NCI-H1092 (cell line): ENCODE results near the gene DCAF8.

Experiments
- DNase-seq: peaks from one replicate; lab custom pipeline; 2025; lab: John Stamatoyannopoulos, UW

DCAF8 gene

DNA sequence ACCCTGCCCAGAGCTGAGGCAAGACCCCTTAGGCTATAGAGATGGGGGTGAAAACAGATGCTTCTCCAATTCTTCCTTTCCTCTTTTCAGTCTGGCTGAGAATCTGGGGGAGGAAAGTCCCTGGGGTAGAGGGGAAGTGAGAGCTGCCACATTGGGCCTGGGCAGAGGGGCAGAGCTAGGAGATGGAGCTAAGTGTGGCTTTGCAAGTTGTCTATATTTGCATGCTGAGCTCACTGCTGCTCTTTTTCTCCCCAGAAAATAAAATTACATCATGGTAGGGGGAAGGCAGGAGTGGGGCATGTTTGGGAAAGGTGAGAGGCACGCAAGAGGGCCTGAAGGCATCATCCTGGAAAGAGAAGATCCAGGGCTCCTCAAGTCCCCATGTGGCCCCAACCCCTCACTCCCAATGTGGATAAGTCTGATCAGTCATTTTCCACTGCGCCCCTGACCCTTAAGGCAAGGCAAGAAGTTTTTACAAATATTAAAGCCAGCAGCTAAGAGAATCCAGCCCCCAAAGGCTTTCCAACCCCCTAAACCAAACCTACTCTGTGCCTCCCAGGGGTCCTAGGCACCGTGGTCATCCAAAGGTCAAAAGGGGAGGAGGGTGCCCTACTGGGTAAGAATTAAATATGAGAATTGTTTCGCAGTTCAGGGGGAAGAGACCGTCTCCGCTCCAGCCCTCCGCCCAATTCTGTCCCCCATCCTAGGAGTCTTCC lies 57.7 kb downstream of the DCAF8 start:
- DNase-seq, result no peak

DNA sequence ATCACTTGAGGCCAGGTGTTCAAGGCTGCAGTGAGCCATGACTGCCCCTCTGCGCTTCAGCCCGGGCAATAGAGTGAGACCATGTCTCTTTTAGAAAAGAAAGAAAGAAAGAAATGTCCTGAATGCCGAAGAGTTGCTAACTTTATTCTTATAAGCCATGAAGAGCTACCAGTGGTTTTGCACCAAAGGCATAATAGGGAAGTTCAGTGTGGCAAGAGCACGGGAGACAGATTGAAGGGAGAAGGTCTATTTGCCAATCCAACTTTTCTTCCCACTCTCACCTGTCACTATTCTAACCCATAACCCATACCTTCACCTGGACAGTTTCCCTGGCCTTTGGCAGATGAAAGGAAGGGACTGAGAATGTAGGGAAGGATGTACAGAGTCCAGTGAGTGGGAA lies 61.6 kb downstream of the DCAF8 start:
- DNase-seq, result no peak

DNA sequence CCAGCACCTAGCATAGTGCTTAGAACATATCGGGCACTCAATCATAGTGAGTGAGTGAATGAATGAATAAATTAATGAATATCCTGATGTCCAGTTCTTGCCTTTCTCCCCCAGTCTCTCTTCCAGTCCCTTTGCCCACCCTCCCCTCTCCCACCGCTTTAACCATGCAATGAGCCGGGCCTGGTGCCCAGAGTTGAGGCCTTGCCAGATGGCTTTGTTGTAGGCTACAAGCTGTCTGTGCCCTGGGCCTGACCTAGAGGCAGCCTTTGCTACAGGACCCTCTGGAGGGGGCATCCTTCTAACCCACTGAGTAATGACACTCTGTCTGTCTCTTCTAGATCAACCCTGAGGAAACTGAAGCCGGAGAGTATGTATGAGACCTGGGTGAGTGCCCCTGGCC lies 65.1 kb downstream of the DCAF8 start:
- peak; percentile 14 for DNase-seq

DNA sequence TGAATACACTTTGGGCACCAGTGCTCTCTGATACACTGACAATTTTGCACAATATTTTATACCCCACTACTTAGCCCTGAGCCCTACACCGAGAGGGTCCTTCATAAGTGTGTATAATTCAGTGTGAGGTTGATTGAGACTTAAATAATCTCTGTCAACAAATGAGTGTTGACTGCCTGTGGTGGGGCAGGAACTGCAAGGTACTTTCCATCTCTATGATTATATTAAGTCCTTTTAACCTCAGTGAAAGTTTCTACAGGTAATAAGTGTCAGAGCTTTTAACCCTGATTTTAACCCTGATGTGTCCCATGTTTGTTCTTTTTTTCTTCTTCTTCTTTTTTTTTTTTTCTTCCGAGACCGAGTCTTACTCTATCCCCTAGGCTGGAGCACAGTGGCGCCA lies 66.2 kb downstream of the DCAF8 start:
- DNase-seq, result no peak

GRCh38 chr1:160194737-160195059 lies 67.7 kb downstream of the DCAF8 start:
- DNase-seq, result no peak

GRCh38 chr1:160193832-160194736 lies 68.3 kb downstream of the DCAF8 start:
- no peak for DNase-seq

DNA sequence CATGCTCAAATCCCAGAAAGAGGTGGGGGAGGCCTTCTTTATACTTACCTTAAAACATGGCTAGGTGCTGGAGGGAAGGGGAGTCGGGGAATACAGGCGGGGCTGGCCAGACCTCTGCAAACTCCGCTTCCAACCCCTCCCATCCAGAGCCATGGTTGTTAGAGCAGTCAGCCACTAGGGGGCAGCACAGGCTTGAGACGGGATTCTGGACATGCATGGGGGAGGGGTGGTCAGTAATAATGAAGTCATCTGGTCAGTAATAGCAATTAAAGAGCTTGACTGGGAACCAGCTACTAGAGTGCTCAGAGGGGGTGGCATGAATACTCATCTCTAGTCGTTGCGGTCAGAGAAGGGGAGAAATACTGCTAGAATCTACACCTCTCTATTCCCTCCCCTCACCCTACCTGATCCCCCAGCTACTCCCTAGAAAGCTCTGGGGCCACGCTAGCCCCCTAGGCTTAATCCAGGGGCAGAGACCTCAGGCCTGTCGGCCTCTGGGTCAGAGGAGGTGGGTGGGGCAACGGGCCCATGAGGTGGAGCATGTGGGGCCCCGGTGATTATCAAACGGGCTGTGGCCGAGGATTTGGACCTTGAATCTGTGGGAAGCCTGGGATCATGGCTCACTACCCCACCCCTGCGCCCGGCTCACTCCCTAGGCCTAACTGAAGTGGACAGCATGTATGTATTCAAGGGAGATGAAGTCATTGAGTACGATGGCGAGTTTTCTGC lies 69.1 kb downstream of the DCAF8 start:
- DNase-seq, result peak; percentile 83

- DNase-seq, result no peak
Measured at GRCh38 chr1:160192234-160192633, 70.1 kb downstream of the DCAF8 start.

DNA sequence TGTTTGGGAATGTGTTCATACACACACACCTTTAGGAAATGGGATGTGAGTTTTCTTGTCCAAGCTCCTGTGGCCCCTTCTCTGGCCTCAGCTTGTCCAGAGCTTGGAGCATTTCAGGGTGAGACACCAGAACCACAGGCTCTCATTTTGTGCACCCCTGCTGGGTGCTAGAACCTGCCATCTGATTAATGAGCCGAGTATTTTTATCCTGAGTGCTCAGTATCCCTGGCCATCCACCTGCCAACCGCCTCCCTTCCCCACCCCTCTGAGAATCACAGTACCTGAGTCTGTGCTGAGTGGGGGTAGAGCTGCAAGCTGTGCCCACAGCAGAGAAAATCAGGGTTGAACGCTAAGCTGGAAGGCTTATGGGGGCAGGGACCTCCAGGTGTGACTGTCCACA lies 70.6 kb downstream of the DCAF8 start:
- no peak for DNase-seq

DNA sequence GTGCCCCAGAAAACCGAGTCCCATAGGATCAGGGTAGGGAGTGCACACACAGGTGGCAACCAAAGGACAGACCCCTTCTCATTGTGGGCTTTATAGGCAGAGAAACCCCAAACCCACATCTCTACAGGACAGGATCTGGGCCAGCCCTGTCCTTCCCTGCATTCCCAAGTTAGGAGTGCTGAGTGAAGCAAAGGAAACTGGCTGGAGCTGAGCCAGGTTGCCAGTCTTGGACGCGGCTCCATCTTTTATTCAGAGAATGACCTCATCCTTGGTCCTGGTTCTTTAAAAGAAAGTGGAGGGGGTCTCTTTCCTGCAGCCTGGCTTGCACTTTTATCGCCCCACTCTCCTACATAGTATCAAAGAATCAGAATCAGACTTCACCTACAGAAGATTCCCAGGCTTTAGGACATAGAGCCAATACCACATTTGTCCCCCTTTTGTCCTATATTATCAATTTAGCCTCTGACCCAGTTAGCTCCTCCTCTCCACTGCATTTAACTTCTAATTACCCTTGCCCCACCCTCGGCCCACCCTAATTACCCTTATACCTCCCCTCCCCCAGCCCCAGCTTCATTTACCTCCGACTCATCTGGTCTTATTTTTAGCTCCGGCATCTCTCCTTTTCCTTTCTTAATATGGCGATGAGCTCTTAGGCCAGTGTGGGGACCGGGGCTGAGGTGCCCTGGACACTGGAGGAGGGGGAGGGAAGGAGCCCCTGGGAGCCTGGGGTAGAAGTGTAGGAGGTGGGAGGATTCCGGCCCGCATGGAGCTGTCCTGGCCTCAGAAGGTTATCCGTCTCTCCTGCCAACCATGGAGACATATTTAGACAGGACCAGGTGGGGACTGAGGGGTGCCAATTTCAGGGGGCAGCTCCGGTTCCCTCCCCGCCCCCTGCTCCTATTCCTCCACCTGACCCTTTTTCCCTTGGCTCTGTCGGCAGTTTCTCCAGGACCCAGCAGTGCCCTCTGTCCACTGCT lies 72.4 kb downstream of the DCAF8 start, which contains the start of gene CASQ1:
TSS of gene CASQ1 (plus strand) at position 927 of the 977 bp plus-strand sequence. CDS start 177 bp downstream, outside the sequence.
- no peak for DNase-seq

DNA sequence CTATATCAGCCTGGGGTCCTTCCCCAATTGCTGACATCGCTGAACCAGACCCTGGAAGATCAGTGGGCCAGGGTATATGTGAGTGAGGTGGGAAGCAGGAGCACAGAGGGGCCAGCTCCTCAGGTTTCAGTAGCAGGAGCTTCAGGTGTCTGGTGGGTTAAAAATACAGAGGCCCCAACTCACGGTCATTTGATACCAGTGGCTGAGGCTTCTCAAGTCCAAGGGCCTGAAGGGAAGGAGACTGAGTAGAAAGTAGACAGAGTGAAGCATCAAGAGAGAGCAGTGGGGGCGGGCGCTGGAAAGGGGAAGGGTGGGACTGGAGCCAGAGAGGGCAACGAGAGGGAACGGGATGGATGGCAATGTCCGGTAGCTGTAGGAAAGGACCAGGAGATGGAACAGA lies 74.0 kb downstream of the DCAF8 start:
- no peak for DNase-seq

- no peak for DNase-seq
Measured at GRCh38 chr1:160187407-160187806, 74.9 kb downstream of the DCAF8 start.

- no peak for DNase-seq
Measured at GRCh38 chr1:160186729-160187128, 75.6 kb downstream of the DCAF8 start.

DNA sequence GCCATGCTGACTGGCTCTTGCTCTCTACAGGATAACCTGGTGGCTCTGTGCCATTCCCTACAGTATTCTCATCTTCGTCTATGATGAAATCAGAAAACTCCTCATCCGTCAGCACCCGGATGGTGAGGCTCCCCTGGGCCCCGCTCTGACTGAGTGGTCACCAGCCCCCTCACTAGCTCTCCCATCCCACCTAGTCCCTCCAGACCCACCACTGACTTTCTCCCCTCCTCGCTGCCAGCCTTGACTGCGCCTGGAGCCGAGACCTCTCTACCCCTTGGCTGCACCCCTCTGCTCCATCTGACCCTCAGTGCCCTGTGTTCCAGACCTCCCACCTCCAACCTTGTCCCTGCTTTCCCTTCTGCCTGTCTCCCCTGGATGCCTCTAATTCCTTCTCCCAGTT lies 76.1 kb downstream of the DCAF8 start:
- no peak for DNase-seq

DNA sequence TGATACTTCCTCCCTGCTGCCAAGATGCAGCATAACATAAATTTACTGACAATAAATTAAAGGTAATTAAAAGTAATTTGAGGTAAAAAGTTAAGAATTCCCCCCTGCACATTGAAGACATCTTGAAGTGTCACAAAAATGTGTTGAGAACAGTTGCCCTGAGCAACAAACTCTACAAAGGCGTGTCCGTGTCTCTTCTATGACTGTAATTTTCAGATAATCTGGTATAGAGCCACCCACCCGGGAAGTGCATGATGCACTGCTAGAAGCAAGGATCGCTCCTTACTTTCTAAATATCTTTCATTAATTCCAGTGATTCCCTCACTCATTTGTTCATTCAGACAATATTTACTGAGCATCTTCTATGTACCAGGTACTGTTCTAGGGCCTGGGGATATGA lies 83.0 kb downstream of the DCAF8 start:
- no peak for DNase-seq

- no peak for DNase-seq
Measured at GRCh38 chr1:160178731-160179130, 83.6 kb downstream of the DCAF8 start.

DNA sequence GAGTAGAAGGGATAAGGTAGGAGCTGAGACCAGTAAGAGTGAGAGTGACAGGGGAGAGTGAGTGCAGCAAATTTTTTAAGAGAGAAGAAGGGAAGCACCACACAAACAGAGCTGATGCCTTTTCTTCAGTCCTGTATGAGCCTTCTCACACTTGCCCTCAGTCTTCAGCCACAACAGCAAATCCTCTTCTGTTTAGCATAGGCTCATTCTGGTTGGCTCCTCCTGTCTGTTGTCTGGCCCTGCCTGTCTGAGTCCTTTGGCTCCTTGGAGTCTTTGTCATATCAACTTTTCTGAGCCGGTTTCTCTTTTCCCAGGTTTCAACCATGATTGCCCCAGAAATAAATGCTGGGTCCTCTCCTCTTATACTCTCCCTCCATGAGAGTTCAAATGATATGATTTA lies 84.7 kb downstream of the DCAF8 start:
- DNase-seq, result no peak

GRCh38 chr1:160177231-160177630 lies 85.1 kb downstream of the DCAF8 start:
- DNase-seq, result no peak

DNA sequence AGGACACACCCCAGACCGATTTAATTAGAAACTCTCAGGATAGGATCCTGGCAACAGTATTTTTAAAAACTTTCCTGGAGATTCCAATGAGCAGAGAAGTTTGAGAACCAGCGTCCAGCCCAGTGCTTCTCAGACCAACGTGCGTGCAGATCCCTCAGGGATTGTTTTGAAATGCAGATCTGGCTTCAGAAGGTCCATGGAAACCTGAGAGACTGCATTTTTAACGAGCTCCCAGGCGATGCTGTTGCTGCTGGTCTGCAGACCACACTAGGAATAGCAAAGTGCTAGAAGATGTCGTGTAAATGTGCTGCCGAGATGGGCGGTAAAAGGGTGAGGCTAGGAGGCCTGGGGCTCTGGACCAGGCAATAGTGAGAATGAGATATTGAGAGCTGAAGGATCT lies 90.4 kb downstream of the DCAF8 start:
- DNase-seq, result no peak

GRCh38 chr1:160171354-160171753 lies 91.0 kb downstream of the DCAF8 start:
- DNase-seq, result no peak

- DNase-seq, result peak; percentile 63
Measured at GRCh38 chr1:160169553-160170399, 92.6 kb downstream of the DCAF8 start.
